Mesodermal cell (in vitro differentiated cells): ENCODE measurements around the gene SDR9C7.
"Not testable (repeated sequence)": the region's sequence is repeated elsewhere in the genome, so short reads cannot be mapped to it uniquely, and the experiment has no call there.

Source experiments
- H3K27ac ChIP-seq: 2 replicates; pipeline ENCODE4 v1.7.0; 2013; ENCODE audit warnings: mild to moderate bottlenecking, low read depth, low read length, moderate library complexity; ENCODE audit not compliant: severe bottlenecking
- H3K36me3 ChIP-seq: 2 replicates; pipeline ENCODE4 v1.7.1; 2013; ENCODE audit warnings: mild to moderate bottlenecking, low read length, moderate library complexity; ENCODE audit not compliant: control insufficient read depth, insufficient read depth
- H3K4me1 ChIP-seq: one replicate; pipeline ENCODE4 v1.7.1; 2013; ENCODE audit warnings: mild to moderate bottlenecking, low read length; ENCODE audit not compliant: insufficient read depth, control insufficient read depth, poor library complexity, severe bottlenecking
- H3K4me3 ChIP-seq: 2 replicates; pipeline ENCODE4 v1.7.0; 2013; ENCODE audit warnings: low read length, control low read depth, mild to moderate bottlenecking; ENCODE audit not compliant: insufficient read depth, poor library complexity, severe bottlenecking; ENCODE audit errors: extremely low read depth
- H3K9me3 ChIP-seq: 2 replicates; pipeline ENCODE4 v1.7.1; 2013; ENCODE audit warnings: mild to moderate bottlenecking, low read length, moderate library complexity; ENCODE audit not compliant: control insufficient read depth
- WGBS, 2 experiments: methylation state at CpG; one replicate each; pipeline ENCODE4 v1.1.5; 2013; ENCODE audit warnings: missing lambda C conversion rate in 2 of 2; ENCODE audit not compliant: insufficient coverage in 2 of 2; 5-methylcytosine and 5-hydroxymethylcytosine counted together

Gene SDR9C7

GRCh38 chr12:56932867-56933266 is 1.3 kb downstream of the SDR9C7 start:
- peaks cover 16% of the 10 kb centered on the region for H3K4me1 ChIP-seq
- H3K4me3 ChIP-seq = no peak overlapping the region
- no peaks in the 10 kb centered on the region for H3K9me3 ChIP-seq
- 80 to 86% methylated on average over 1 of the region's 1 CpG for WGBS, 2 experiments
- no peak overlapping the region for H3K27ac ChIP-seq
- H3K36me3 ChIP-seq = no peaks in the 10 kb centered on the region

- no peaks in the 10 kb centered on the region for H3K36me3 ChIP-seq
- H3K9me3 ChIP-seq = no peaks in the 10 kb centered on the region
- WGBS, 2 experiments = 79 to 100% methylated on average over 2 to 5 of the region's 5 CpGs
- no peak overlapping the region for H3K27ac ChIP-seq
- peaks cover 16% of the 10 kb centered on the region for H3K4me1 ChIP-seq
- no peak overlapping the region for H3K4me3 ChIP-seq
These were observed 2.1 kb downstream of the SDR9C7 start for GRCh38 chr12:56932146-56932545.

- H3K27ac ChIP-seq = peak overlapping the region; percentile 62
- H3K4me3 ChIP-seq = no peak overlapping the region
- 40 to 83% methylated on average over 1 to 2 of the region's 2 CpGs for WGBS, 2 experiments
- no peaks in the 10 kb centered on the region for H3K9me3 ChIP-seq
- peaks cover 16% of the 10 kb centered on the region for H3K4me1 ChIP-seq
- no peaks in the 10 kb centered on the region for H3K36me3 ChIP-seq
These were observed 2.7 kb downstream of the SDR9C7 start for GRCh38 chr12:56931474-56931978.

GRCh38 chr12:56930241-56930640 is 4.0 kb downstream of the SDR9C7 start:
- Histone ChIP-seq H3K4me3 (no peak overlapping the region), H3K27ac (no peak overlapping the region), H3K36me3 (no peaks in the 10 kb centered on the region), H3K9me3 (no peaks in the 10 kb centered on the region), H3K4me1 (peaks cover 16% of the 10 kb centered on the region)
- WGBS, 2 experiments = 96 to 100% methylated on average over 7 to 8 of the region's 8 CpGs

GRCh38 chr12:56929780-56930179 is 4.4 kb downstream of the SDR9C7 start:
- no peak overlapping the region for H3K4me3 ChIP-seq
- 88 to 100% methylated on average over 2 to 4 of the region's 4 CpGs for WGBS, 2 experiments
- H3K36me3 ChIP-seq = no peaks in the 10 kb centered on the region
- H3K4me1 ChIP-seq = peaks cover 16% of the 10 kb centered on the region
- no peaks in the 10 kb centered on the region for H3K9me3 ChIP-seq
- H3K27ac ChIP-seq = no peak overlapping the region

GRCh38 chr12:56928262-56928661 is 5.9 kb downstream of the SDR9C7 start:
- 82 to 83% methylated on average over 2 to 3 of the region's 3 CpGs for WGBS, 2 experiments
- no peaks in the 10 kb centered on the region for H3K9me3 ChIP-seq
- no peaks in the 10 kb centered on the region for H3K36me3 ChIP-seq
- H3K27ac ChIP-seq = no peak overlapping the region
- H3K4me1 ChIP-seq = peaks cover 15% of the 10 kb centered on the region
- no peak overlapping the region for H3K4me3 ChIP-seq

- H3K27ac ChIP-seq = no peak overlapping the region
- WGBS, 2 experiments = 100% methylated on average over 1 to 3 of the region's 4 CpGs
- H3K4me1 ChIP-seq = peaks cover 8% of the 10 kb centered on the region
- no peaks in the 10 kb centered on the region for H3K9me3 ChIP-seq
- no peak overlapping the region for H3K4me3 ChIP-seq
- no peaks in the 10 kb centered on the region for H3K36me3 ChIP-seq
These were observed 6.9 kb downstream of the SDR9C7 start for GRCh38 chr12:56927281-56927680.

GRCh38 chr12:56922031-56922430 is 12.2 kb downstream of the SDR9C7 start:
- 86% methylated on average over 1 of the region's 1 CpG; no CpG with 5 or more reads in 1 of the 2 experiments for WGBS, 2 experiments

GRCh38 chr12:56921346-56921745 is 12.9 kb downstream of the SDR9C7 start:
- Histone ChIP-seq H3K4me3 (no peak overlapping the region), H3K9me3 (no peaks in the 10 kb centered on the region), H3K27ac (no peak overlapping the region), H3K4me1 (no peaks in the 10 kb centered on the region), H3K36me3 (no peaks in the 10 kb centered on the region)
- 83 to 100% methylated on average over 1 of the region's 1 CpG for WGBS, 2 experiments

More at GRCh38 chr12:56922031-56922430, 12.2 kb downstream of the SDR9C7 start:
- Histone ChIP-seq H3K4me1 (no peaks in the 10 kb centered on the region), H3K9me3 (no peaks in the 10 kb centered on the region), H3K27ac (no peak overlapping the region), H3K4me3 (no peak overlapping the region), H3K36me3 (no peaks in the 10 kb centered on the region)

- H3K9me3 ChIP-seq, H3K4me1 ChIP-seq, H3K27ac ChIP-seq, H3K36me3 ChIP-seq, H3K4me3 ChIP-seq: not testable (repeated sequence)
- no CpG with 5 or more reads among the region's 3 CpGs for WGBS, 2 experiments
These were observed 16.1 kb downstream of the SDR9C7 start for GRCh38 chr12:56918139-56918538.

- no peaks in the 10 kb centered on the region for H3K9me3 ChIP-seq
- H3K27ac ChIP-seq = no peak overlapping the region
- 88 to 100% methylated on average over 1 of the region's 1 CpG for WGBS, 2 experiments
- H3K4me3 ChIP-seq = no peak overlapping the region
- H3K4me1 ChIP-seq = no peaks in the 10 kb centered on the region
- H3K36me3 ChIP-seq = no peaks in the 10 kb centered on the region
These were observed 17.2 kb downstream of the SDR9C7 start for GRCh38 chr12:56916996-56917333.
